B cell (primary cell): Measurements from ENCODE around the gene FBXL4. TPM values are rescaled to one million over a fixed set of nuclear protein-coding genes. Genes with fewer than 3 reads are reported as not detected.

Experiments used
- ATAC-seq: fragments of 200-7000 bp; cut with Tn5 transposase; one replicate; pipeline ENCODE4 v1.10.0; 2021; ENCODE audit warnings: low read depth, mild to moderate bottlenecking, moderate number of reproducible peaks, moderate library complexity
- CTCF ChIA-PET: fragments of 350-600 bp; sonication (Branson Sonifier 250); formaldehyde crosslinking; loops from one replicate; lab custom pipeline; 2021; ENCODE audit warnings: antibody characterized with exemption, inconsistent platforms; lab: Charles Lee
- POLR2A ChIA-PET: fragments of 350-600 bp; sonication (Branson Sonifier 250); formaldehyde crosslinking; loops from one replicate; lab custom pipeline; 2021; ENCODE audit warnings: antibody characterized with exemption; lab: Charles Lee
- DNase-seq: peaks from one replicate; pipeline ENCODE4 v3.0.0; 2013
- H2AFZ ChIP-seq: 2 replicates; pipeline ENCODE4 v1.6.1; 2012; ENCODE audit warnings: mild to moderate bottlenecking, low read depth, low read length; ENCODE audit not compliant: insufficient read depth, poor library complexity, severe bottlenecking
- H3K27ac ChIP-seq, 2 donors: 1 replicate in 1 of 2; 2 replicates in 1 of 2; pipeline ENCODE4 v1.5.1; 2012 to 2013; ENCODE audit warnings: low read length in 2 of 2, mild to moderate bottlenecking in 2 of 2, moderate library complexity in 1 of 2
- H3K27me3 ChIP-seq, 4 experiments: fragments of 200-600 bp in 1 of 4; sonication (generic) in 1 of 4; replicated peaks in 1 of 4; 1 replicate in 2 of 4; 2 replicates in 2 of 4; pipeline versions ENCODE4 v1.6.1 to v1.7.0; 2013 to 2016; ENCODE audit warnings: low read length in 3 of 4, mild to moderate bottlenecking in 2 of 4, mixed read lengths in 1 of 4, moderate library complexity in 1 of 4; ENCODE audit not compliant: insufficient read depth in 4 of 4, control insufficient read depth in 3 of 4; ENCODE audit errors: control extremely low read depth in 1 of 4
- H3K36me3 ChIP-seq, 2 experiments: replicated peaks in 1 of 2; 1 replicate in 1 of 2; 2 replicates in 1 of 2; pipeline versions ENCODE4 v1.6.1 to v1.7.1; 2013; ENCODE audit warnings: low read length in 1 of 2; ENCODE audit not compliant: insufficient read depth in 2 of 2, control insufficient read depth in 1 of 2; ENCODE audit errors: control extremely low read depth in 1 of 2, extremely low read depth in 1 of 2
- H3K4me1 ChIP-seq, 2 donors: fragments of 200-600 bp in 1 of 2; sonication (generic) in 1 of 2; 1 replicate in 1 of 2; 2 replicates in 1 of 2; pipeline versions ENCODE4 v1.5.1 to v1.6.1; 2013 to 2017; ENCODE audit warnings: low read length in 2 of 2; ENCODE audit not compliant: control insufficient read depth in 2 of 2, insufficient read depth in 2 of 2
- H3K4me2 ChIP-seq: replicated peaks from 2 replicates; pipeline ENCODE3; 2012; ENCODE audit warnings: mild to moderate bottlenecking, low read depth, low read length; ENCODE audit not compliant: poor library complexity, severe bottlenecking
- H3K4me3 ChIP-seq, 5 experiments: fragments of 200-600 bp in 1 of 5; sonication (generic) in 1 of 5; 1 replicate in 3 of 5; 2 replicates in 2 of 5; pipeline versions ENCODE4 v1.5.1 to v1.7.0; 2011 to 2016; ENCODE audit warnings: low read length in 4 of 5, mild to moderate bottlenecking in 4 of 5, low read depth in 2 of 5, control low read depth in 1 of 5, moderate library complexity in 1 of 5; ENCODE audit not compliant: insufficient read depth in 1 of 5; ENCODE audit errors: control extremely low read depth in 1 of 5, extremely low read depth in 1 of 5
- H3K79me2 ChIP-seq: fragments of 200-600 bp; sonication (generic); one replicate; pipeline ENCODE4 v1.6.0; 2016; ENCODE audit warnings: low read length; ENCODE audit not compliant: control insufficient read depth, insufficient read depth
- H3K9ac ChIP-seq: fragments of 200-600 bp; sonication (generic); 2 replicates; pipeline ENCODE4 v1.6.1; 2017; ENCODE audit warnings: mild to moderate bottlenecking, low read length, moderate library complexity
- H3K9me3 ChIP-seq, 3 donors: one replicate each; pipeline versions ENCODE4 v1.6.1 to v1.7.1; 2013; ENCODE audit warnings: low read length in 2 of 3; ENCODE audit not compliant: control insufficient read depth in 2 of 3, insufficient read depth in 1 of 3; ENCODE audit errors: control extremely low read depth in 1 of 3
- H4K20me1 ChIP-seq: 2 replicates; pipeline ENCODE4 v1.6.0; 2012; ENCODE audit warnings: mild to moderate bottlenecking, low read length; ENCODE audit not compliant: insufficient read depth, control insufficient read depth, poor library complexity, severe bottlenecking
- H3K27ac Mint-ChIP-seq: one replicate; pipeline ENCODE4 v1.8.0; 2021; ENCODE audit warnings: mixed read lengths
- H3K27me3 Mint-ChIP-seq: one replicate; pipeline ENCODE4 v1.8.0; 2021; ENCODE audit warnings: mixed read lengths
- H3K4me1 Mint-ChIP-seq: one replicate; pipeline ENCODE4 v1.8.0; 2021; ENCODE audit warnings: mixed read lengths
- H3K4me3 Mint-ChIP-seq: one replicate; pipeline ENCODE4 v1.8.0; 2021; ENCODE audit warnings: mixed read lengths
- H3K9me3 Mint-ChIP-seq: one replicate; pipeline ENCODE4 v1.8.0; 2022; ENCODE audit warnings: mixed read lengths; ENCODE audit not compliant: insufficient read depth
- EZH2 ChIP-seq: IDR thresholded peaks from 2 replicates; pipeline ENCODE4 v1.6.1; 2012; ENCODE audit warnings: borderline replicate concordance, low read depth, mild to moderate bottlenecking, moderate library complexity, low read length; ENCODE audit not compliant: insufficient read depth, poor library complexity, severe bottlenecking
- WGBS: methylation state at CpG from one replicate; pipeline ENCODE4 v1.1.5; 2013; ENCODE audit warnings: missing lambda C conversion rate; ENCODE audit not compliant: insufficient coverage; 5-methylcytosine and 5-hydroxymethylcytosine counted together
- intact Hi-C: fragments of 100-400 bp; cut with micrococcal nuclease; formaldehyde crosslinking; loops from one replicate; pipeline ENCODE4 v1.10.0; 2022
- polyA plus RNA-seq: library from polyadenylated mRNA; depleted of rRNA; stranded (reverse); fragments of >200 nt; gene quantifications from 2 replicates; pipeline ENCODE4 v1.2.3, GENCODE V29; 2012
- total RNA-seq, 2 donors: library from RNA; stranded (reverse); fragments of 120-200 nt in 1 of 2; gene quantifications; 1 replicate in 1 of 2; 2 replicates in 1 of 2; pipeline versions ENCODE4 v1.2.3 to v1.2.4, GENCODE V29; 2013 to 2022
- TF ChIP-seq, protein P1 (sequence below): fragments of 200-600 bp; IDR thresholded peaks from one replicate; pipeline ENCODE4 v1.8.0; 2022; ENCODE audit warnings: antibody characterized with exemption, mild to moderate bottlenecking

FBXL4 gene
- total and polyA plus RNA-seq, 2 donors (not counting 1 experiment from before 2014, with no cell fraction given) = 9.2 to 22.0 TPM

DNA sequence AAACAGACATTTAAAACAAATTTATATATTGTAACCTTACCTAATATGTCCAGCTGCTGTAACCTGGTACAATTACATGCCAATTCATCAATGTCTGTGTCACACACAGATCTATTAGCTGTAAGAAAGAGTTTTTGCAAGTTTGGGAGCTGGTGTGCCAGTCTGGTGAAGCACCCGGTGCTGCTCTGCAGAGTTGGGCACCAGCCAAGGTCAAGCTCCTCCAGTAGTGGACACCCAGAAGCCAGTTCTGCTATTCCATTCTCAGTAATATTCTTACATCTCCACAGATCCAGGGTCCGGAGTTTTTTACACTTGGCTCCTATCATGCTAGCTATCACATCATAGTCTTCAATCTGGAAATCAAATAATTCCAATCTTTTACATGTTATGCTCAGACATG lies 72.4 kb downstream of the FBXL4 start:
- Mint-ChIP-seq H3K9me3 (no peaks in the 10 kb centered on the region), H3K4me3 (no peak overlapping the region), H3K27ac (no peak overlapping the region), H3K27me3 (no peaks in the 10 kb centered on the region), H3K4me1 (no peaks in the 10 kb centered on the region)
- intact Hi-C loops = no loop called here
- H3K4me2 ChIP-seq = no peak overlapping the region
- H3K27ac ChIP-seq = no peak overlapping the region
- peaks cover 2 to 9% of the 10 kb centered on the region in 2 experiments for H3K36me3 ChIP-seq
- ATAC-seq (no peak), DNase-seq (no peak)
- H3K9me3 ChIP-seq = no peaks in the 10 kb centered on the region
- WGBS = 100% methylated on average over 1 of the region's 2 CpGs
- H3K4me1 ChIP-seq = no peaks in the 10 kb centered on the region
- H3K9ac ChIP-seq = no peak overlapping the region
- H3K79me2 ChIP-seq = no peaks in the 10 kb centered on the region
- POLR2A ChIA-PET = no interaction called here
- TF ChIP-seq EZH2 = no peak
- TF ChIP-seq, protein P1, sequence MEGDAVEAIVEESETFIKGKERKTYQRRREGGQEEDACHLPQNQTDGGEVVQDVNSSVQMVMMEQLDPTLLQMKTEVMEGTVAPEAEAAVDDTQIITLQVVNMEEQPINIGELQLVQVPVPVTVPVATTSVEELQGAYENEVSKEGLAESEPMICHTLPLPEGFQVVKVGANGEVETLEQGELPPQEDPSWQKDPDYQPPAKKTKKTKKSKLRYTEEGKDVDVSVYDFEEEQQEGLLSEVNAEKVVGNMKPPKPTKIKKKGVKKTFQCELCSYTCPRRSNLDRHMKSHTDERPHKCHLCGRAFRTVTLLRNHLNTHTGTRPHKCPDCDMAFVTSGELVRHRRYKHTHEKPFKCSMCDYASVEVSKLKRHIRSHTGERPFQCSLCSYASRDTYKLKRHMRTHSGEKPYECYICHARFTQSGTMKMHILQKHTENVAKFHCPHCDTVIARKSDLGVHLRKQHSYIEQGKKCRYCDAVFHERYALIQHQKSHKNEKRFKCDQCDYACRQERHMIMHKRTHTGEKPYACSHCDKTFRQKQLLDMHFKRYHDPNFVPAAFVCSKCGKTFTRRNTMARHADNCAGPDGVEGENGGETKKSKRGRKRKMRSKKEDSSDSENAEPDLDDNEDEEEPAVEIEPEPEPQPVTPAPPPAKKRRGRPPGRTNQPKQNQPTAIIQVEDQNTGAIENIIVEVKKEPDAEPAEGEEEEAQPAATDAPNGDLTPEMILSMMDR = no peak
- H4K20me1 ChIP-seq = no peaks in the 10 kb centered on the region
- CTCF ChIA-PET = no interaction called here
- no peak overlapping the region for H3K4me3 ChIP-seq
- H3K27me3 ChIP-seq = no peaks in the 10 kb centered on the region
- H2AFZ ChIP-seq = no peak overlapping the region

DNA sequence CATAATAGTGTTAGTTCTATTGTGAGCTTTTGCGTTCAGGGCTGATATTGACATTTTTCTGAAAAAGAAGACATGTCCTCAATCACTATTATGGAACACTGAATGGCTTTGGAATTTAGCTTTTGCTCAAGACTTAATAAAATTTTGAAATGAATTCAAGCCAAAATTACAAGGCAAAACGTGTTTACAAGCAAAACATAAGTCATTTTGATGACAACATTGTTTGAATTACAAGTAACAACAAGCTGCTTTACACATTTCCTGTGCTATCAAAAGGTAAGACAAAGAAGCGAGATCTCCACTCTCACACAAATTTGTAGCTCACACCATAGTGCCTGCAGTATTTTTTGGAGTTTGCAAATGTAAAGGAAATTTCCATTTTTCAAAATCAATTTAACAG lies 75.9 kb downstream of the FBXL4 start:
- TF ChIP-seq EZH2 = no peak
- TF ChIP-seq, protein P1 = no peak
- H3K27ac Mint-ChIP-seq = no peak overlapping the region
- no peak overlapping the region for H2AFZ ChIP-seq
- 100% methylated on average over 1 of the region's 3 CpGs for WGBS
- no peak overlapping the region for H3K27ac ChIP-seq
- no peaks in the 10 kb centered on the region for H3K4me1 ChIP-seq
- no peaks in the 10 kb centered on the region for H3K9me3 Mint-ChIP-seq
- peaks cover 2 to 3% of the 10 kb centered on the region in 2 experiments for H3K36me3 ChIP-seq
- DNase-seq (no peak), ATAC-seq (no peak)
- no peaks in the 10 kb centered on the region for H3K27me3 ChIP-seq
- ChIA-PET CTCF (no interaction called here), POLR2A (no interaction called here)
- H3K4me3 Mint-ChIP-seq = no peak overlapping the region
- no peak overlapping the region for H3K9ac ChIP-seq
- no peak overlapping the region for H3K4me2 ChIP-seq
- intact Hi-C loops = no loop called here
- no peaks in the 10 kb centered on the region for H3K4me1 Mint-ChIP-seq
- H3K4me3 ChIP-seq = no peak overlapping the region
- no peaks in the 10 kb centered on the region for H3K9me3 ChIP-seq
- no peaks in the 10 kb centered on the region for H3K79me2 ChIP-seq
- no peaks in the 10 kb centered on the region for H3K27me3 Mint-ChIP-seq
- no peaks in the 10 kb centered on the region for H4K20me1 ChIP-seq
